Measurements from ENCODE around the gene OR11A1. TPM values are rescaled to one million over a fixed set of nuclear protein-coding genes. Genes with fewer than 3 reads are reported as not detected.

OR11A1 gene
- total RNA-seq, 1 donor from 2014 or later, result not detected

DNA sequence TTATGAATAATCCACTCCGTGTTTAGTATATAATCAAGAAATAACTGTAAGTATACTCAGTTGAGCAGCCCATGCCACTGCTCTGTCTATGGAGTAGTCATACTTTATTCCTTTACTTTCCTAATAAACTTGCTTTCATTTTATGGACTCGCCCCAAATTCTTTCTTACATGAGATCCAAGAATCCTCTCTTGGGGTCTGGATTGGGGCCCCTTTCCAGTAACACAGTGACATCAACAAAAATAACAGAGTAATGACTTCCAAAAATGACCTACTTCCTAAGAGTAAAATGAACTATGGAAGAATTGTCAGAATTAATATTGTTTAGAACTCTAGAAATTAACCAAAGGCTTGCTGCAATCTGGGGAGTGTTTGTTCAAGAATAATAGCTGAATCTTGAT, 8.9 kb upstream of the OR11A1 start:
- no peak for FAIRE-seq
- Histone ChIP-seq H3K27me3 (ENCODE audit: control insufficient read depth, insufficient read depth, low read length) (peaks cover 2% of the 10 kb centered on the region), H3K4me3 (ENCODE audit: low read depth, low read length) (no peak overlapping the region), H3K36me3 (ENCODE audit: control insufficient read depth, insufficient read depth, low read length) (no peaks in the 10 kb centered on the region)
- TF ChIP-seq, protein P1, sequence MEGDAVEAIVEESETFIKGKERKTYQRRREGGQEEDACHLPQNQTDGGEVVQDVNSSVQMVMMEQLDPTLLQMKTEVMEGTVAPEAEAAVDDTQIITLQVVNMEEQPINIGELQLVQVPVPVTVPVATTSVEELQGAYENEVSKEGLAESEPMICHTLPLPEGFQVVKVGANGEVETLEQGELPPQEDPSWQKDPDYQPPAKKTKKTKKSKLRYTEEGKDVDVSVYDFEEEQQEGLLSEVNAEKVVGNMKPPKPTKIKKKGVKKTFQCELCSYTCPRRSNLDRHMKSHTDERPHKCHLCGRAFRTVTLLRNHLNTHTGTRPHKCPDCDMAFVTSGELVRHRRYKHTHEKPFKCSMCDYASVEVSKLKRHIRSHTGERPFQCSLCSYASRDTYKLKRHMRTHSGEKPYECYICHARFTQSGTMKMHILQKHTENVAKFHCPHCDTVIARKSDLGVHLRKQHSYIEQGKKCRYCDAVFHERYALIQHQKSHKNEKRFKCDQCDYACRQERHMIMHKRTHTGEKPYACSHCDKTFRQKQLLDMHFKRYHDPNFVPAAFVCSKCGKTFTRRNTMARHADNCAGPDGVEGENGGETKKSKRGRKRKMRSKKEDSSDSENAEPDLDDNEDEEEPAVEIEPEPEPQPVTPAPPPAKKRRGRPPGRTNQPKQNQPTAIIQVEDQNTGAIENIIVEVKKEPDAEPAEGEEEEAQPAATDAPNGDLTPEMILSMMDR (IDR thresholded peaks at IDR 0.05; ENCODE audit: insufficient read depth, low read length, severe bottlenecking), result no peak
- DNase-seq (ENCODE audit: low read depth), result no peak

DNA sequence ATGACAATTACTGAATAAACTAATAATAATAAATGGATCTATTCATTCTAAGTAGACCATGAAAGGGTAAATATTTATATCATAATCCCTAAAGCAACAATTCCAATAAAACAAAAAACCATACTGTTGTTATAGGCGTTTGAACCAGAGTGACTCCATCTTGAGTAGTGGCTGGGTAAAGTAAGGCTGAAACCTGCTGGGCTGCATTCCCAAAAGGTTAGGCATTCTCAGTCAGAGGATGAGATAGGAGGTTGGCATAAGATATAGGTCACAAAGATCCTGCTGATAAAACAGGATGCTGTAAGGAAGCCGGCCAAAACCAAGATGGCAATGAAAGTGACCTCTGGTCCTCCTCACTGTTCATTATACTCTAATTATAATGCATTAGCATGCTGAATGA, 8.4 kb upstream of the OR11A1 start:
- FAIRE-seq (no peak), DNase-seq (ENCODE audit: low read depth) (peak; percentile 75)
- peaks cover 2% of the 10 kb centered on the region for H3K27me3 ChIP-seq (ENCODE audit: control insufficient read depth, insufficient read depth, low read length)
- no peak overlapping the region for H3K4me3 ChIP-seq (ENCODE audit: low read depth, low read length)
- H3K36me3 ChIP-seq (ENCODE audit: control insufficient read depth, insufficient read depth, low read length), result no peaks in the 10 kb centered on the region
- TF ChIP-seq, protein P1 (IDR thresholded peaks at IDR 0.05; ENCODE audit: insufficient read depth, low read length, severe bottlenecking), result no peak

DNA sequence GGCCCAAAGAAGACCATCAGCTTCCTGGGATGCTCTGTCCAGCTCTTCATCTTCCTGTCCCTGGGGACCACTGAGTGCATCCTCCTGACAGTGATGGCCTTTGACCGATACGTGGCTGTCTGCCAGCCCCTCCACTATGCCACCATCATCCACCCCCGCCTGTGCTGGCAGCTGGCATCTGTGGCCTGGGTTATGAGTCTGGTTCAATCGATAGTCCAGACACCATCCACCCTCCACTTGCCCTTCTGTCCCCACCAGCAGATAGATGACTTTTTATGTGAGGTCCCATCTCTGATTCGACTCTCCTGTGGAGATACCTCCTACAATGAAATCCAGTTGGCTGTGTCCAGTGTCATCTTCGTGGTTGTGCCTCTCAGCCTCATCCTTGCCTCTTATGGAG, 5.2 kb upstream of the OR11A1 start:
- peaks cover 2% of the 10 kb centered on the region for H3K27me3 ChIP-seq (ENCODE audit: control insufficient read depth, insufficient read depth, low read length)
- FAIRE-seq, result no peak
- TF ChIP-seq, protein P1 (IDR thresholded peaks at IDR 0.05; ENCODE audit: insufficient read depth, low read length, severe bottlenecking), result no peak
- no peak for DNase-seq (ENCODE audit: low read depth)
- no peak overlapping the region for H3K4me3 ChIP-seq (ENCODE audit: low read depth, low read length)
- H3K36me3 ChIP-seq (ENCODE audit: control insufficient read depth, insufficient read depth, low read length), result no peaks in the 10 kb centered on the region

DNA sequence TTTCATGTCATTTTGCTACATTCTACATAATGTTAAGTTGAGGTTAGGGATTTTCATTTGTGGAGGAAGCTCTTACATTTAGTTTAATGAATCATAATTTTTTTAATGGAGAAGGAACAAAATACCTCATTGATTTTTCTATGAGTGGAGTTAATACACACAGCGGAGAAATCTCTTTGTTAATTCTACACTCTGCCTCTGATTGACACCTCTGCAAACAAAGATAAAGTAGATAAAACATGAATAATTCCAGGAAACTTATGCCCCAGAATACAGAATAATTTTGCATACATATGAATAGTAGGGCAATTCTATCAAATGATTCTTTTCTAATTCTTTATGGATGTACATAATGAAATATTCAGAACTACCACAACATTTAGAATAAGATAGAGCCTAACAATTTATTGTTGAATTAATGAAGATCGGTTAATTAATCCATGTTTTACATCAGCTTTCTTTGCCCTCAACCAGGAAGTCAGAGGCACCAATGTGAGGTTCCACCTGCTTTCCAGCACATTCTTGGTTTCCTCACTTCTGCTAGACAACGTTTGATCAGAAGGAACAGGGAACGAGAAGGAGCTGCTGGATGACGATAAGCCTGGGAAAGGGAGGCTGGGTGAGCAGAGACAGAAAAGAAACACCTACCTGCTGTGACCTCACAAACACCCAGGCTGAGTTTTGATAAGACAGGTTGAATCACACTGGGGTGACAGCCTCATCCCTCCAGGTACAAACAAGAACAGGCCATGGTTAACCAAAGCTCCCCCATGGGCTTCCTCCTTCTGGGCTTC, 4.3 kb upstream of the OR11A1 start:
- FAIRE-seq, result peak; percentile 98
- TF ChIP-seq, protein P1 (IDR thresholded peaks at IDR 0.05; ENCODE audit: insufficient read depth, low read length, severe bottlenecking), result no peak
- Histone ChIP-seq H3K36me3 (ENCODE audit: control insufficient read depth, insufficient read depth, low read length) (no peaks in the 10 kb centered on the region), H3K27me3 (ENCODE audit: control insufficient read depth, insufficient read depth, low read length) (peaks cover 2% of the 10 kb centered on the region), H3K4me3 (ENCODE audit: low read depth, low read length) (no peak overlapping the region)
- DNase-seq (ENCODE audit: low read depth), result no peak

DNA sequence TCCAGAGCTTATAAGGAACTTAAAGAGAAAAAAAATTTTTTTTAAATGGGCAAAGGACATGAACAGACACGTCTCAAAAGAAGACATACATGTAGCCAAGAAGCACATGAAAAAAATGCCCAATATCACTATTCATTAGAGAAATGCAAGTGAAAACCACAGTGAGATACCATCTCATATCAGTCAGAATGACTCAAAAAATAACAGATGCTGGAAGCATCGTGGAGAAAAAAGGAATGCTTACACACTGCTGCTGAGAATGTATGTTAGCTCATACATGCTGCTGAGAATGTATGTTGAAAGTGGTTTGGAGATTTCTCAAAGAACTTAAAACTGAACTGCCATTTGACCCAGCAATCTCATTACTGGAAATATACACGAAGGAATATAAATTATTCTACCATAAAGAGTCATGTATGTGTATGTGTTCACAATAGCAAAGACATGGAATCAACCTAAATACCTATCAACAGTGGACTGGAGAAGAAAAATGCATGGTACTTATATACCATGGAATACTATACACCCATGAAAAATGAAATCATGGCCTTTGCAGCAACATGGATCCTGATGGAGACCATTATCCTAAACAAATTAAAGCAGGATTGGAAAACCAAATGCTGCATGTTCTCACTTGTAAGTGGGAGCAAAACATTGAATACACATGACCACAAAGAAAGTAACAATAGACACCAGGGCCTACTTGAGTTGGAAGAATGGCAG, 5.2 kb downstream of the OR11A1 start:
- peak; percentile 89 for DNase-seq (ENCODE audit: low read depth)
- Histone ChIP-seq H3K27me3 (ENCODE audit: control insufficient read depth, insufficient read depth, low read length) (no peaks in the 10 kb centered on the region), H3K36me3 (ENCODE audit: control insufficient read depth, insufficient read depth, low read length) (no peaks in the 10 kb centered on the region), H3K4me3 (ENCODE audit: low read depth, low read length) (no peak overlapping the region)
- no peak for FAIRE-seq
- TF ChIP-seq, protein P1 (IDR thresholded peaks at IDR 0.05; ENCODE audit: insufficient read depth, low read length, severe bottlenecking), result no peak

All from bronchial epithelial cell (primary cell).